Left colon (tissue), 2 donors: ENCODE data around the gene ZBTB12. TPM values are rescaled to one million over a fixed set of nuclear protein-coding genes. Genes with fewer than 3 reads are reported as not detected.
"Not testable (repeated sequence)": the region's sequence is repeated elsewhere in the genome, so short reads cannot be mapped to it uniquely, and the experiment has no call there.

Experiments
- ATAC-seq: fragments of 200-7000 bp; cut with Tn5 transposase; one replicate; pipeline ENCODE4 v1.9.1; 2020; ENCODE audit warnings: mild to moderate bottlenecking, moderate library complexity
- DNase-seq, 2 donors: peaks; one replicate each; pipeline ENCODE4 v3.0.0-alpha.2; 2020
- intact Hi-C, 2 donors: fragments of 100-400 bp; cut with DNase I in 1 of 2; cut with micrococcal nuclease in 1 of 2; formaldehyde crosslinking; loops; one replicate each; pipeline versions ENCODE4 v1.11.2 to v1.14.0; 2022; cut with DNase I, micrococcal nuclease
- total RNA-seq, 2 donors: library from RNA; stranded (reverse); fragmentation: NEBNext Ultra II Directional; extraction: Animal tissue kit (Norgen Biotek cat#: 25700); gene quantifications; one replicate each; pipeline ENCODE4 v1.2.1, GENCODE V29; 2021
- donor health status: DM: no; HTN: no; CAD: no.
- donor health status: DM: yes; HTN: yes; CAD: no.

Gene ZBTB12
- total RNA-seq, 2 donors from 2014 or later: 2.7 to 2.9 TPM

DNA sequence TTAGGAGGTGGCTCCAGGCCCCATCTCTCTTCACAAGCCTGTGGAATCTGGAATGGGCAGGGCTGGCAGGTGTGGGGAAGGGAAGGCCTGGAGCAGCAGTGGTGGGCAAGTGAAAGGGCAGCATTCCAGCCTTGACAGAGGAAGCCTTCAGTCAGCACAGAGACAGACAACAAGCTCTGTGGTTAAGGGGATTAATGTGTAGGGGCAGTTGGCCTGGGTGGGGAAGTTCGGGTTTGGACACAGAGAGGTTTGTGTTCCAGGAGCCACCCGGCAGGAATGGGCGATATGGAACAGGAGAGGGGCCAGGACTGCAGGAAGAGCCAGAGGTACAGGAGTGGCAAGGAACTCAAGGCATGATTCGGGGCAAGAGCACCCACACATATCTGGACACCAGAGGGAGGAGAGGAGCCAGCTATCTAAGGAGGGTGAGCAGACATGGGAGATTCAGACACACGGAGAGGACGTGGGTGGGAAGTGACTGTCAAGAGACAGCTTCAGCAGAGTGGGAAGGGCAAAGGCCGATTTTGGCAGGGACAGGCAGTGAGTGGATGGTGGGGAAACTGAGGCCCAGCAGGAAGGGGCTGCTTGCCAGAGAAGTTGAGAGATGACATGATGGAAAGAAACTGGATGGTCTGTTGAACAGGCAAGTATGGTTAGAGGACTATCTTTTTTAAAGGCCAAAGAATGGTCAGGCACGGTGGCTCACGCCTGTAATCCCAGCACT is 20.6 kb downstream of the ZBTB12 start:
- DNase-seq: no peak
- no peak for ATAC-seq
- intact Hi-C loops: no loop called here

DNA sequence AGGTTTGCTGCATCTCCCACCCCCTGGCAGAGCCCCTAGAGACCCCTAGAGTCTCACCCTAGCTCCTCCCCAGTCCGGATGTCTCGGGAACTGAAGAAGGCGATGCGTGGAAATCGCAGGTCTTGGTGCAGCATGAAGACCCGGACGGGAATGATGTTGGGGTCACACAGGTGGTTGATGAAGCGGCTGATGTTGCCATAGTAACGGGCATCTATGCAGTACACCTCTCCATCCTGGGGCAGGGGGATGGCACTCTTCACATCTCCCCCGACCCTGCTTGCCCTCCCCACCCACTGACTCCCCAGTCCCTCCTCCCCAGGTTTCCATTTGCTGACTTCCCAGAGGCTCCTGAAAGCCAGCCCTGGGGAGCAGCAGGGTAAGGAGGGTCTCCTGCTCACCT is 21.3 kb downstream of the ZBTB12 start:
- intact Hi-C loops: no loop called here
- DNase-seq (no peak), ATAC-seq (no peak)

DNA sequence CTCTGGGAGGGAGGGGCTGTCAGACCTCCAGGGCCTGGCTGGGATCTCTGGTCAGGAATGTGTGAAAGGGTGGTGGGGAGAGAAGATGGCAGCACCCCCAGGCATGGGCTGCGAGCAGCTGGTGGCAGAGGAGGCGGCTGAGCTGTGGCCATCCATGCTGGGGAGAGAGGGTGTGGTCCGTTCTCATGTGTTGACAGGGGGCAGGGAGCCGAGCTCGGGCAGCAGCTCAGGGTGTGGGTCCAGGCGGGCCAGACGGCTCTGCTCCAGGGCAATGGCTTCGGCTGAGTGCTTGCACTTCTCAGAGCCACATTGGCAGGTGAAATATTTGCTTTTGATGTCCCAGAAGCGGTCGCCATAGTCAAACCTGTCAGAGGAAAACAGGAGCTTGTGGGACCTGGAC is 22.0 kb downstream of the ZBTB12 start:
- intact Hi-C loops: no loop called here
- DNase-seq (peak in 1 of 2 donors; percentile 63), ATAC-seq (peak; percentile 29)

DNA sequence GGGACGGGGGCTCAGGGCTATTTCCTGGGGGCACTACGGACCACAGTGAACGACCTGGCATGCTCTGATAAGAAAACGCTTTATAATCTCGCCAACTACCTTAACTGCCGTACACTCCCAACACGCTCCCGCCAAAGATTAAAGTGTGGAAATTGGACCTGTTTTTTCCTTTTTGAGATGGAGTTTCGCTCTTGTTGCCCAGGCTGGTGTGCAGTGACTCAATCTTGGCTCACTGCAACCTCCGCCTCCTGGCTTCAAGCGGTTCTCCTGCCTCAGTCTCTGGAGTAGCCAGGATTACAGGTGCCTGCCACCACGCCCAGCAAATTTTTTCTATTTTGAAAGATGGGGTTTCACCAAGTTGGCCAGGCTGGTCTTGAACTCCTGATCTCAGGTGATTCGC is 22.7 kb downstream of the ZBTB12 start:
- no peak for DNase-seq
- intact Hi-C loops: no loop called here

DNA sequence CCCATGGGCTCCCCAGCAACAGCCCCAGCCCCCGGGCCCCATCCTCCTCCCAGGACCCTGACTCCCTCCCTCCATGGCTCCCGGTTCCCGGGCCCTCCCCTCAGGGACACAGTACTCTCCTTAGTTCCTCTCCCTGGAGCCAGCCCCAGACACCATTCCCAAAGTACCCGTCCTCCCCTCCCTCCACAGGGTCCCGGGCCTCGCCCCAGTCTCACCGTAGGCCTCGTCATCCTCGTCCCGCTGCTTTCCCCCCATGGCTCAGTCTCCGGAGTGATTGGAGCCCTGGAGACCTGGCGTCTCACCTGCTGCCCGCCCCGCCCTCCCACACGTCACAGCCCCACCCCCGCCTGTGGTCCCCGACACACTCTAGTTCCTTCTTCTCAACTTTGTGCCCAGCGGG is 23.2 kb downstream of the ZBTB12 start, which contains the start of gene SLC44A4:
Gene SLC44A4 (minus strand): TSS at position 272 of the 400 bp plus-strand sequence. CDS start 17 bp downstream, at position 255.
- intact Hi-C loops: no loop called here
- ATAC-seq: peak; percentile 58
- DNase-seq: peak; percentile 76 to 79

More for the DNA sequence above, 22.7 kb downstream of the ZBTB12 start:
- ATAC-seq: no peak

DNA sequence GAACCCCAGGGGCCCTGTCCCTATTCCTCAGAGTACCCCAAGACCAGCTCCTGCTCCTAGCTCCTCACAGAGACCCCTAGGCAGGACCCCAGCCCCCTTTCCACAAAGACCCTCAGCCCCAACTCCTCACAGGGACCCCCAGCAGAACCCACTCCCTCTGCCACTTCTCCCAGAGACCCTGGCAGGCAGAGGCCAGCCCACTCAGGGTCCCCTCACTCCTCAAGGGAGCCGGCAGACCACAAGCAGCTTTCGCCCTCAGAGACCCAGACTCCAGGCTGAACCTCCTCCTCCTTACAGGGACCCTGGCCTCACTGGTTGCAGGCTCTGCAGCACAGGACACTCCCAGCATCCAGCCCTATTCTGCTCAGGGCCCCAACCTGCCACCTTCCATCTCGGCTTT is 23.7 kb downstream of the ZBTB12 start:
- DNase-seq (no peak), ATAC-seq (peak; percentile 14)
- intact Hi-C loops: no loop called here

DNA sequence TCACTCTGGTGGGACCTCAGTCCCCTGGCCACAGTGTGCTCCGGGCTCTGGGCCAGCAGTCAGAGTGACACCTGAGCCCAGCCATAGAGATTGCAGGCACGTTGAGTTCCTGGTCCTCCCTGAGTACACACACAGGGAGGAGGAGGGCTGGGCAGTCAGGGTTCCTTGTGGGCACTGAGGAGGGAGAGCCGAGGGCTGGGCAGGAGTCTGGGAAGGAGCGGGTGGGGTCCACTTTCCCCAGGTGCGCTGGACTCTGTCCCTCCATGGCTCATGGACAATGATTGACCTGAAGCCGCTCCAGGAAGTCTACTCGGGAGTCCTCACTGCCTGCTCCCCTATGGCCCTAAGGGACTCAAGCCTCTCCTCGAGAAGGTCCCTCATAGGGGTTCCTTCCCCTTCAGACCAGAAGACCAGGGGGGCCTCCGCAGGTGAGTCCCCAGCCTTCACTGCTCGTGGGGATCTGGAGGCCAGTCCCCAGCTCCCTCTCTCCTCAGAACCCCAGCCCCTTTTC is 24.2 kb downstream of the ZBTB12 start:
- DNase-seq (peak; percentile 86 to 97), ATAC-seq (peak; percentile 79)
- intact Hi-C loops: no loop called here

DNA sequence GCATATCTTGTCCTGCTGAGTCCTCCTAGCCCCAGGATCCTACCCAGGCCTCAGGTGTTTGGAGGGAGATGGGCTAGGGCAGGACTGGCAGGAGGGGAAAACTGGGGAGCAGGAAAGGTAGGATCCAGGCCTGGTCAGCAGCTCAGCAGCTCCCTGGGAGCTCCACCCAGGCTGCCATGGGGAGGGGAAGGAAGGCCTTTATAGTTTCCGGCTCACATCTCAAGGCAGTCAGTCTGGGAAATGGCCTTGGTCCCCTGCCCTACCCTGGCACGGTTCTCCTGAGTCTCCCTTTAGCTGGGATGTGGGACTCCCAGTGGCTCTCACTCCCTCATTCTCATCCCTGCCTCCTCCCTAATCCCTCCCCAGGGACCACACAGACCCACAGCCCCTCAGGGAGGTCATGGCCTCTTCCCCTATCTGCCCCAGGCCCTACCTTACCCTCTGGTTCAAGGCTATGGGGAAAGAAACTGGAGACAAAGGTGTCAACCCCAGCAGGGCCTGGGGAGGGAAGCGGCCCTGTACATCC is 24.7 kb downstream of the ZBTB12 start:
- intact Hi-C loops: no loop called here
- ATAC-seq (peak; percentile 60), DNase-seq (peak; percentile 73 to 74)

DNA sequence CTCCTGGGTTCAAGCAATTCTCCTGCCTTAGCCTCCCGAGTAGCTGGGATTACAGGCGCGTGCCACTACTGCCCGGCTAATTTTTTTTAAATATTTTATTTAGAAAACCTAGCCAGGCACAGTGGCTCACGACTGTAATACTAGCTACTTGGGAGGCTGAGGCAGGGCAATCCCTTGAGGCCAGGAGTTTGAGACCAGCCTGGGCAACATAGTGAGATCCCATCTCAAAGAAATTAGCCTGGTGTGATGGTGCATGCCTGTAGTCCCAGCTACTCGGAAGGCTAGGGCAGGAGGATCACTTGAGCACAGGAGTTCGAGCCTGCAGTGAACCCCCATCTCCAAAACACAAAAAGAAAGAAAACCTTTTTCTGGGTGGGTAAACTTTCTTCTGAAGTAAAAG is 25.5 kb downstream of the ZBTB12 start:
- intact Hi-C loops: no loop called here
- no peak for DNase-seq
- ATAC-seq: no peak

DNA sequence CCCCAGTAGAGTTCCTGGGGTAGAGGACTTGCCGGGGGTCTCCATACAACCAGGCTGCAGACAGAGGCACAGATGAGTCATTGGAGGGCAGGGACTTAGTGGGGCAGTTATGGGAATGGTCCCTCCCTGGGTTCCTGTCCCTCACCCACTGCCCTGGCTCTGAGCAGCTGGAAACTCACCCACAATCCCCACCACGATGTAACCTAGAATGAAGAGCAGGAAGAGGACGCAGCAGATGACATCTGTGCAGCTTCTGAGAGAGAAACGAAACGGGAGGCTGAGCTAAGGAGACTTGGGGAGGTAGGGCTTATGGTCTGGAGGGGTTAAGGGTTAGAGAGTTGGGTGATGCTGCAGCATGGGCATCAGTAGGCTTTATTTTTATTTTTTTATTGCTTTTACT is 26.0 kb downstream of the ZBTB12 start:
- no peak for ATAC-seq

DNA sequence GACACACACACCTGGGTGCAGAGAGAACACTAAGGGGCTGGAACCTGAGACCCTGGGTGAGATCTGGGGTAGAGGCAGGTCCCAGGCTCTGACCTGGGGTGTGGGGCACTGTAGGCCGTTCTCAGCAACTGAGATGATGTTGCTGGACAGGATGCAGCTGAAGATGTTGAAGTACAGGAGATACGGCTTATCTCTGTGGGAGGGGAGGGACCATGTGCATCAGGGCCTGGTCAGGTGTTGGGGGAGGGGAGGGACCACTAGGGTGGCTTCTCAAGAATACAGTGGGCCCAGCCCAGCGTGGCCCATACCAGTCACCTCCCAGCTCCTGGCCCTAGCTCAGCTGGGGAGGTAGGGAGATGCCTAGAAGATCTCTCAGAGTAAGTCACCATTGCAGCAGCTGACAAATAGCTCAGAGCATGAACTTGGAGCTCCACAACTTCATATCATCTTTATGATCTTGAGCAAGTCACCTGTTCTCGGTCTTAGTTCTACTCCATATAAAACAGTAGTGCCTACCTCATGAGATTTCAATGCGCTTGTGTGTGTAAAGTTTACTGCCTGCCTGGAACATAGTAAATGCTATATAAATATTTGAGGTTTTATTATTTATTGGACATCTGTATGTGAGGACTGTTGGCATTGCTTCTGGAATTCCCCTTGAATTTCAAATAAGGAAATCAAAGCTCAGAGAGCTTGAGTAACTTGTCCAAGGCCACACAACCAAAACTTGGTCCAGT is 26.9 kb downstream of the ZBTB12 start:
- ATAC-seq (peak; percentile 12), DNase-seq (no peak)
- intact Hi-C loops: no loop called here

More for the DNA sequence above, 26.0 kb downstream of the ZBTB12 start:
- intact Hi-C loops: no loop called here
- DNase-seq: no peak

DNA sequence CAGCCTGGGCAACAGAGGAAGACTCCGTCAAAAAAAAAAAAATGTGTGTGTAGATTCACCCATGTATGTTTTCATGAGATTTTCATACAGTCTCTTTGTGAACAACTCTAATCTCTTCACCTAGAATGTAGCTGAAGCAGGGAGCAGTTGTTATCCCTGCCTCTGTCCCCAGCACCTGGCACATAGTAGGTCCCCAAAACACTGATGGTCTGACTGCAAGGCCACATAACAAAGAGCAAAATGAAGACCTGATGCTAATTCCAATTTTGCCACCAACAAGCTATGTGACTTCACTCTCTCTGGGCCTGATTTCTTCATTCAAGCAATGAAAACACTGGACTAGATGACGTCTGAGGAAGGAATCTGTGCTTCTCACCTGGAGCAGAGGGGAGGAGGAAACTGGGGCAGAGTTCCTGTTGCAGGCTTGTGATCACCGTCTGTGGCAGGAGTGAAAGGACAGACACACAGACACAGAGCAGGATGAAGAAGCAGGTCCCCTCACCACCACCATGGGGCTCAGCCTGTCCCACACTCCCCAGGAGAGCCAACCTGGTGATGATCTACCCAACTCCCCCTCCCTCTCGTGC is 27.7 kb downstream of the ZBTB12 start:
- intact Hi-C loops: no loop called here
- ATAC-seq (no peak), DNase-seq (no peak)

DNA sequence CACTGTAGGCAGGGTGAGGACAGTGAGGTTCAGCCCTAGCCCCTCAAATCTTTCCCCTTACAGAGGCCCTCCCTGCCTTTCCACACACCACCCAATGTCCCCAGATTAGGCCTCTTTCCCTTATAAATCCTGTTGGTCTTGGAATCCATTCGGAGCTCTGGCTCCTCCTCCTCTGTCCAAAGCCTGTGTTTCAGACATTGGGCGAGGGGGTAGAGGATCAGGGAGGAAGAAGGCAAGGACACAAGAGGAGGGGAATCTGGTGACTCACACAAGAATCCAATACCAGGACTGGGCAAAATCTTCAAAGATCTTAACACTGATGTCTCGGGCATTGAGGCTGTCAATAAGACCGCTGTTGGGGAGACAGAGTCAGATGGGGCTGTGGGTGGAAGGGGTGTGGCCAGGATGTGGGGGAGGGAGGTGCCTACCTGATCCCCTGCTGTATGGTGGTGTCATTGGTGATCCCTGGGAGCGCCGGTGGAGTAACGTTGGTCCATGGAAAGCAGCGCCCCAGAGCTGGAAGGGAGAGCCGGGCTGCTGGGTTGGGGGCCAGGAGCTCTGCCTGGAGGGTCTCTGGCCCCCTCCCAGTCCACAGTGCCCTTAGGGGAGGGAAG is 30.7 kb downstream of the ZBTB12 start:
- DNase-seq (no peak), ATAC-seq (no peak)
- intact Hi-C loops: no loop called here

DNA sequence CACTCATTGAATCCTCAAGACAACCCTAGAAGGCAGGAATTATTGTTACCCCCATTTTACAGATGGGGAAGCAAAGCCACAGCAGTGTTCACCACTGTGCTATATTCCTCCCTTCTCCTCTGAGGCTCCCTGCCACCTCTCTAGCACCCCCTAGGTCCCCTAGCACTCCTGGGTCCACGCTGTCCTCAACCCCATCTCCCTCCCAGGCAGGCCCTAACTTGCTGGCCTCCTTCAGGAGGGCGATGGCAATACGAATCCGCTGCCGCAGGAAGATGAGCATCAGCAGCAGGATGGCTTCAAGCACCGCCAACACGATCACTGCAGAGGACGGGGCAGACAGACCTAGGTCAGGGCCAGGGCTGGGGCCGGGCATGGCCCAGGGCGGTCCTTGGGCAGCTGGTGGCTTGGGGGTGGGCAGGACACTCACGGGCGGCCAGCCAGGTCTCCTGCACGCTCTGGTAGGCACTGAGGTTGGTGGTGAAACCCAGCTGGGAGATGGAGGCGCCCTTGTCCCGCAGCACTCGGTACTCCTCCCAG is 31.4 kb downstream of the ZBTB12 start:
- no peak for ATAC-seq

DNA sequence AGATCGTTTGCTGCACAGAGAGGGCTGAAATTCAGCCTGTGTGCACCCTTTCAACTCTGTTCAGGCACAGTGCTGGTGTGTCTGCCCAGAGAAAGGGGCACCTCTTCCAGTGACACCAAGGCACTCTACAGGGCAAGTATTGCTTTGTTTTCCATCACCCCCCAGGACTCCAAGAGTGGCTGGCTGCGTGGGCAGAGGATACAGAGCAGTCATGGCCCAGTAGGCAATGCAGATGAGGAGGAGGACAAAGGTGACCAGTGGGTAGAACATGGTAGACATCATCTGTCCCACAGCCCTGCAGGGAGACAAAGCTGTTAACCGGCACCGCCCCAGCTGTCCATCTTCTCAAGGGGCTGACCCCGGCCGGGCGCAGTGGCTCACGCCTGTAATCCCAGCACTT is 32.5 kb downstream of the ZBTB12 start:
- ATAC-seq (no peak), DNase-seq (no peak)
- intact Hi-C loops: no loop called here

More for the DNA sequence above, 31.4 kb downstream of the ZBTB12 start:
- no peak for DNase-seq
- intact Hi-C loops: no loop called here

DNA sequence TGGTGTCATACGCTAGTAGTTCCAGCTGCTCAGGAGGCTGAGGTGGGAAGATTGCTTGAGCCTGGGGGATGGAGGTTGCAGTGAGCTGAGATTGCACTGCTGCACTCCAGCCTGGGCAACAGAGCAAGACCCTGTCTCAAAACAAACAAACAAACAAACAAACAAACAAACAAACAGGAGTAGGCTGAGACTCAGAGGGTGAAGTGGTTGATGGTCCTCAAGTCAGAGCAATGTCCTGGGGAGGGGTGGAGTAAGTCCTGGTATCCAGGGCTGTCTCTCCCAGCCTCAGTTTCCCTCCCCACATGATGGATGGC is 33.3 kb downstream of the ZBTB12 start:
- intact Hi-C loops, ATAC-seq, DNase-seq: not testable (repeated sequence)

DNA sequence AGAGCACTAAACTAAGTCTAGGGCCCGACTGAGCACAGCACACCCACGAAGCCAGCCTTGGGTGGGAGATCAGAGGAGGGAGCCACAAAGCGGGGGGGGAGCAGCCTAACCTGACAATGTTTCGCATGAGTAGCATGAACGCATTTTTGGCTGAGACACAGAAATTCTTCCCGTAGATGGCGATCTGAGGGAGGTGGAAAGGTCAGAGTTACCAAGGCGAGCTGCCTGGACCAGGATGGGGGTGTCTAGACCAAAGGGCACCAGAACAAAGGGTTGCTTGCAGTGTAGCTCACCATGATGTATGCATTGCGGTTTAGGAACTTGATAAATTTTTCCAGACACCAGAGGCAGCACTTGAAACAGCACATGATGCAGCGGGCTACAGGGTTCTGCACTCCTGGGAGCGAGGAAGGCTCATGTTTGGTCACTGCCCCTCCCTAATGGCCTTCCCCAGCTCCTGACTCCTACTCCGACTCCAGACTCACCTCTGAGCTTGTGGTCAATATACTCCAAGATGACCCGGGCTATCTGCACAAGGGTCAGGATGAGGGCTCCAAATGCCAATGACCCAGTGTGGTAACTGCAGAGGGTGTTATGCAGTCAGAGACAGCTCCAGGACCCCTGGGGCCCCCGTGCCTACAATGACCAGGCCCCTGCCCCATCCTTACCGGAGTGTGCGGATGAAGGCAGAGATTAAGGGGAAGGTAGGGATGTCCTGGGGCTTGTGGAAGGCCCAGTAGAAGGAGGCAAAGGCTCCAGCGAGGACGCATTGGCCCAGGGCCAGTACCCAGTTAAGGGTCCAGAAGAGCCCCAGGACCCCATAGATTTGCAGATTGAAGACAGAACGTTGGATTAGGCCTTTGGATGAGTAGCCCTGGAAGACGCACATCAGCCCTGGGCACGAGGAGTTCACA is 36.4 kb downstream of the ZBTB12 start:
- ATAC-seq: no peak
- DNase-seq: no peak
- intact Hi-C loops: no loop called here

DNA sequence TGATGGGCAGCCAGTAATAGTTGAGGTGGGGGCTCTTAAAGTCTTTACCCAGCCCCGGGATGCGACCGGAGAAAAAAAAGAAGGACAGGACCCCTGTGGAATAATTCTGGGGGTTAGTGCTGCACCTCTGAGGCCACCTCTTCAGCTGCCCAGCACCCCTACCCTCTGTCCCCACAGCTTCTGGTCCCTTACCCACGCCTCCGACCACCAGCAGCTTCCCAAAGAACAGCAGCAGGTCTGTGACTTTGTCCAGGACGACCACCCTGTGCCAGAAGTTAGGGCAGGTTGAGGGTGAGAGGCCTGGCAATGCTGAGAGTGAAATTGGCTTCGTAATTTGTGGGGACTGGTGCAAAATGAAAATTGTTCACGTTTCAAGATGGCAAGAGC is 37.1 kb downstream of the ZBTB12 start:
- DNase-seq (no peak), ATAC-seq (no peak)
- intact Hi-C loops: no loop called here
